ENCODE data around the gene PALLD.

The PALLD gene

DNA sequence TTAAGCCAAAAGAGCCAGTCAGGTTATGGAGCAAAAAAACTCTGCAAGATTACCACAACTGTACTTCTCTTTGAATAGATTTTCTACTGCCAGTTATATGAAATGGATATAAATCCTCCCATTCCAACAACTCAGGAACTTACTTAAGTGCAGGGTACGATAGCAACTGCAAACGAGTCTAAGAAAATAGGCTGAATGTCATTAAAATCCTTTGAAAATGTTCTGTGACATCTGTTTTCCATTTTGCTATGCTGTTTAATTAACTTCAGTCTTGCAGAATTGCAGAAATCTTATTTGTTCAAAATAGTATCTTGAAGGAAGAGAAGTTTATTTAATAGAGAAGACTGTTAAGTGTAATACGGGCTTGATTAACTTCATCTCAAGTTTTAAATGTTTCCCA lies 243.8 kb downstream of the PALLD start:
- no peak for DNase-seq

DNA sequence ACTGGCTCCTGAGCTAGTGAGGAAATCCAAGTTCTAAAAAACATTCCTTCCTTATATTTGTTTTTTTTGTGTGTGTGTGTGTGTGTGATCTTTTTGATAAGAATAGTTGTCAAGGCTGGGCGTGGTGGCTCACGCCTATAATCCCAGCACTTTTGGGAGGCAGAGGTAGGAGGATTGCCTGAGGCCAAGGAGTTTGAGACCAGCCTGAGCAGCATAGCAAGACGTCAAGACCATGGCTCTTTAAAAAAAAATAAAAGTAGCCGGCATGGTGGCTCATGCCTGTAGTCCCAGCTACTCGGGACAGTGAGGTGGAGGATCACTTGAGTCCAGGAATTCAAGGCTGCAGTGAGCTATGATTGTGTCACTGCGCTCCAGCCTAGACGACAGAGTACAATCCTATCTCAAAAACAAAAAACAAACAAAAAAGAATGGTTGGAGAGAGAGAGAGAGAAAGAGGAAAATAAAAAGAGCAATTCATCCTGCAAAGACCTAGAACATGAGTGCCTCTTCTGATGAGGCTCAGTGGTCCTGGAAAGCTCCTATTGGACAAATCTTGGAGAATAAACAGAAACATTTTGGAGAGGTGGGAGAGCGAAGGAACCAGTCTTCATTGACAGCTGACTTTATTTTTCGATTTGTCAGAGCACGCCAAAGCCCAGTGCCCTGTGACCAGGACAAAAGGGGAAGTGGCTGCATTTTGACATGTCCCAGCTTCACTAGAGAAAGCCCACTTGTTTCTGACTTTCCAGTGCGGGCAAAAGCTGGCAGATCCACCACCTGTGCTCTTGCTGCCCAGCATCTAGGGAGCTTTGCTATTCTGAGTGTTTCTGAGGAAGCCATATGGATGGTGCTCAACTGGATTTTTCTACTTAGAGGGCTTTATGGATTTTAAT lies 244.7 kb downstream of the PALLD start:
- no peak for DNase-seq

DNA sequence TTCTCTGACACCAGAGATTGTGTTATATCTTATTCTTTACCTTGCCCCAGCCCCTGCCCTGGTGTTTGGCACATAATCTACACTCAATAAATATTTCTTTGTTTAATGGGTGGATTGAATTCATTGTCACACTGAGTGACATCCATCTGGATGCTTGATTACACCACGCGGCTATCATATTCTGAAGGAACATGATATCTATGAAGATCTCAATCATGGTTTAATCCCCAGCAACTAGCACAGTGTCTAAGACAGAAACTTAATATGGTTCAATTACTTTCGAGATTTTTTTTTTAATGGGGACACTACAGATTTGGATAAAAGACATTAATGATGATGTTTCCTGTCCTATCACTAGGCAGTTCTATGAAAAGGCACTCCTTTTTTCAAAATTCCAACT lies 246.3 kb downstream of the PALLD start:
- no peak for DNase-seq

DNA sequence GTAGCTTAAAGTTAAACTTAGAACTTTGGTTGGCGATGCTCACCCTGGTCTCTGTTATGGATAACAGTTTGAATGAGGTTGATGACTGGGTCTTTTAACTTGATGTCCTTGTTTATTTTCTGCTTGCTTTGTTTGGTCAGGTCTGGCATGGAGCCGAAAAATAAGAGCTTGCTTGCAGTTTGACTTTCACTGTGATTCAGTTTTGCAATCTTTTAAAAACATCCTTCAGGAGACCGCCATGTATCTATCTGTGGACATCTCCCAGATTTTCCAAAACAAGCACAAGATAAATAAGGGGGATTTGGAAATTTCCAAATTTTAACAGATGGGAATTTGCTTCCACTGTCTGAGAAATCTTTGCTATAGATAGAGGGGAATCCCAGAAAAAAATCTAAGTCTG lies 246.7 kb downstream of the PALLD start:
- no peak for DNase-seq

GRCh38 chr4:168744021-168744420 lies 247.2 kb downstream of the PALLD start:
- DNase-seq = no peak

GRCh38 chr4:168748807-168749206 lies 252.0 kb downstream of the PALLD start:
- DNase-seq = no peak

- DNase-seq = no peak
Measured at GRCh38 chr4:168751263-168752225, 254.7 kb downstream of the PALLD start.

GRCh38 chr4:168755598-168756477 lies 259.0 kb downstream of the PALLD start:
- no peak for DNase-seq

DNA sequence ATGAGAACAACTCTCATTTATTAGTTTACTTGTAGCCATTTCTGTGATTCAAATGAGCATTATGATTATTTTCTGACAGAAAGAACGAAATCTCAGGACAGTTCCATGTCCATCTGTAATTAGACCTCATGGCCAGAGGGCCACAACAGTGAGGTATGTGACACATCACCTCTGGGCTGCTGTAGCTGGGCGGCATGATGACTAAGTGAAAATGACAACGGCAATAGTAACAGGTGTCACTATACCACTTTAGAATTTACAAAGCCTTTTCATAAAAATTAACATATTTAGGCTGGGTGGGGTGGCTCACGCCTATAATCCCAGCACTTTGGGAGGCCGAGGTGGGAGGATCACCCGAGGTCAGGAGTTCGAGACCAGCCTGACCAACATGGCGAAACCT lies 260.6 kb downstream of the PALLD start:
- DNase-seq = no peak

DNA sequence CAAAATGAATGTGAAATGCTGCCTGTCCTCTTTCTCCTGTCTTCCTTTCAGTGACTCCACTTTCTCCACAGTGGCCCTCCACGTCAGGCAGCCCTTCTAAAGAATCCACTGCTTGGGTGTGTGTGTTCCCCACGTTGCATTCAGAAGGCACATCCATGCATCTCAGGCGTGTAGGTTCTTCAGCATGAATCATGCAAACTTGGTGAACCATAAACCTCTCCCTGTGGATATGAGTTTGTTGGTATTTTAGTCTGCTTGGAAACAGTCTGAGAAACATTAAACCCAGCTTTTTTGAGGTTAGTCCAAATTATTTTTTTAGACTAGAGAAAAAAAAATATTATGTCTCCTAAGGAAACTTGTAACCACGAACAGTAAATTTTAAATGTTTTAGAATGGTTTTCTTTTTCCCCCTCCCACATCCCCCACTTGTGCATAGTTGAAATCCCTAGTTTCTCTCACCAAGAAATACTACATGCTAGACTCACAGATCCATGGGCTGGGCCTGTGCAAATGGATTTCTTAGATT lies 261.6 kb downstream of the PALLD start:
- peak; percentile 12 for DNase-seq

DNA sequence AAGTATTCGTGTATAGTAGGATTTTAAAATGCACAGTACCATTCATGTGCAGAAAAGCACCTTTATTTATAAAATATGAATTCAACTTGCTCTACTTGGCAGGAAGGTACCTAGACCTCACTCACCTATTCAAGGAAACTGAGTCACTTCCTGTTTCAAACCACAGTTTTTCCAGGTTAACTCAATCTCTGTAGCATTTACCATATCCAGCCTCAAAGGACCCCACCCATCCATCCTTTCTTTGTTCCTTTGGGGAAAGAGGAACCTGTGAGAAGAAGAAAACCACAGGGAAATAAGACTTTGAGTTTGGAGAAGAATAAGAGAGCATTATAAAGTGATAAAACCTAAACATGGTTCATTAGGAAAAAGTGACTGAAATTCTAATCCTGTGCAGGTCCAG lies 262.5 kb downstream of the PALLD start:
- DNase-seq = no peak

- DNase-seq = no peak
Measured at GRCh38 chr4:168759959-168760527, 263.2 kb downstream of the PALLD start.

- no peak for DNase-seq
Measured at GRCh38 chr4:168761066-168761465, 264.2 kb downstream of the PALLD start.

DNA sequence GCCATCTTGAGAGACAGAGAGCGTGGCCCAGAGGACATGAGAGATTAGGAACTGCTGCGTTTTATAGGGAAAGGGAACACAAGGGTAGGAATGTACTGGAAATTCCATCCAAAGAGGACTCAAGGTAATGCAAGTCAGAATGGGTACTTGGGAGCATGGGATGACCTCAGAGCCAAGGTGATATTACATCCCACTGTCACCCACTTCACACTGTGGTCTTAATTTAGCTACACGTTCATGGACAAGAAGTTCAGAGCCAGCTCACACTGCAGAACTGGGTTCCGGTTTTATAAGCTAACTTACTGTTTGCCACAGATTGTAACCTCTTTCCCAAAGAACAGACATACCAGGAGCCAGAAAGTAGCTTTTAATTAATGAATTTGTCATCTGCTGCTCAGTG lies 268.5 kb downstream of the PALLD start:
- no peak for DNase-seq

GRCh38 chr4:168765726-168766125 lies 268.9 kb downstream of the PALLD start:
- peak; percentile 69 for DNase-seq

GRCh38 chr4:168766604-168767316 lies 269.9 kb downstream of the PALLD start:
- DNase-seq = peak; percentile 39

- peak; percentile 32 for DNase-seq
Measured at GRCh38 chr4:168769416-168769815, 272.6 kb downstream of the PALLD start.

- DNase-seq = no peak
Measured at GRCh38 chr4:168769837-168770236, 273.0 kb downstream of the PALLD start.

GRCh38 chr4:168771251-168771650 lies 274.4 kb downstream of the PALLD start:
- DNase-seq = no peak

GRCh38 chr4:168773388-168774195 lies 276.7 kb downstream of the PALLD start:
- DNase-seq = no peak
